Neuron (in vitro differentiated cells): Measurements from ENCODE around the gene RNF222.
"Not testable (repeated sequence)": the region's sequence is repeated elsewhere in the genome, so short reads cannot be mapped to it uniquely, and the experiment has no call there.

Experiments
- H2AFZ ChIP-seq: one replicate; pipeline ENCODE4 v1.6.1; 2013; ENCODE audit warnings: low read depth, mild to moderate bottlenecking, inconsistent platforms, low read length, moderate library complexity
- H3K27me3 ChIP-seq: one replicate; pipeline ENCODE4 v1.6.1; 2013; ENCODE audit warnings: low read length; ENCODE audit not compliant: insufficient read depth
- H3K36me3 ChIP-seq: one replicate; pipeline ENCODE4 v1.6.1; 2013; ENCODE audit warnings: low read length; ENCODE audit not compliant: insufficient read depth
- H3K4me1 ChIP-seq: one replicate; pipeline ENCODE4 v1.6.1; 2013; ENCODE audit warnings: low read length; ENCODE audit not compliant: insufficient read depth
- H3K4me3 ChIP-seq: 2 replicates; pipeline ENCODE4 v1.5.1; 2013; ENCODE audit warnings: mild to moderate bottlenecking, low read length, moderate library complexity
- H3K9me3 ChIP-seq: one replicate; pipeline ENCODE4 v1.6.1; 2013; ENCODE audit warnings: low read length

The RNF222 gene

DNA sequence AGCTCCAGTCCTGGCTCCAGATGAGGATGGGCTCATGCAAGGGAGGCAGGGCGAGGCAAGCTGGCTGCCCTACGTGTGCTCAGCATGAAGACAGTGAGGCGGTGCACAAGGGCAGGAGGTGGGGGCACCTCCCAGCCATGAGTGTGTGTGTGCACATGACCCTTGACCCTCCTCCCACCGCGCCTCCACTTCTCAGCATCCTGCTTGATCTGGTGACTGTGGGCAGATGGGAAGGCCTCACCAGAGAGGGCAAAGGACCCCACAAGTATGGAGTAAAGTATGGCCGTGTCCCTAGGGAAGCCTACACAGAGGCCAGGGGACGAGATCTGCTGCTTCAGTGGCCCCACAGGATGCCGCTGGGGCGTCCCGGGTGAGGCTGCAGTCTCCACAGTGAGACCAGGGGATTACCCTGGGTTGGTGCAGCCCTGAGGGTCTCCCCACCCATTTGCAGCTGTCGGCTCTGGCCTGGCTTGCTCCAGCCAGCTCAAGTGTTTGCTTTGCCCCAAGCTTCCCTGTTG is 7.9 kb upstream of the RNF222 start:
- Histone ChIP-seq H3K9me3 (no peaks in the 10 kb centered on the region), H3K4me1 (no peaks in the 10 kb centered on the region), H3K36me3 (no peaks in the 10 kb centered on the region), H3K27me3 (peaks cover 5% of the 10 kb centered on the region), H3K4me3 (no peak overlapping the region), H2AFZ (no peak overlapping the region)

DNA sequence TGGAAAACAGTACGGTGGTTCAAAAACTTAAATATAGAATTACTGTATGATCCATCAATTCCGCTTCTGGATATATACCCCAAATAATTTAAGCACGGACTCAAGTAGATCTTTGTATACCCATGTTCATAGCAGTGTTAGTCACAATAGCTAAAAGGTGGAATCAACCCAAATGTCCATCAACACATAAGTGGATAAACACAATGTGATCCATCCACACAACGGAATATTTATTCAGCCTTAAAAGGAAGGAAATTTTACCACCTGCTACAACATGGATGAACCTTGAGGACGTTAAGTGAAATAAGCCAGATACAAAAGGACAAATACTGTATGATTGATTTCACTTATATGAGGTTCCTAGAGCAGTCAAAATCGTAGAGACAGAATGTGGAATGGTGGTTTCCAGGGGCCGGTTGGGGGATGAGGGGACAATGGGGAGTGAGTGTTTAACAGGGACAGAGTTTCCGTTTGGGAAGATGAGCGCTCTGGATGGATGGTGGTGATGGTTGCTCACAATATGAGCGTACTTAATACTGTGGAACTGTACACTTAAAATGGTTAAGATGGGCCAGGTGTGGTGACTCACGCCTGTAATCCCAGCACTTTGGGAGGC is 5.4 kb upstream of the RNF222 start:
- Histone ChIP-seq H2AFZ (no peak overlapping the region), H3K9me3 (no peaks in the 10 kb centered on the region), H3K4me1 (no peaks in the 10 kb centered on the region), H3K36me3 (no peaks in the 10 kb centered on the region), H3K4me3 (no peak overlapping the region), H3K27me3 (peaks cover 5% of the 10 kb centered on the region)

DNA sequence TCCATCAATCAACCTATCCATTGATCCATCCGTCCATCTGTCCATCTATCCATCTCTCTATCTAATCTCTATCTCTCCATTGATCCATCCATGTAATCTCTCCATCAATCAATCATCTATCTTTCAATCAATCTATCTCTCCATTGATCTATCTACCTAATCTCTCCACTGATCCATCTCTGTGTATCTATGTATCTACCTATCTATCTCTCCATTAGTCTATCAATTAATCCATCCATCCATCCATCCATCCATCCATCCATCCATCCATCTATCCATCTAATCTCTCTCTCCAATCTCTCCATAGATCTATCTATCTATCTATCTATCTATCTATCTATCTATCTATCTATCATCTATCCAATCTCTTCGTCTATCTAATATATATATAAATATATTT is 3.5 kb upstream of the RNF222 start:
- Histone ChIP-seq H3K36me3 (no peaks in the 10 kb centered on the region), H3K9me3 (no peaks in the 10 kb centered on the region), H3K4me3 (no peak overlapping the region), H2AFZ (no peak overlapping the region), H3K4me1 (no peaks in the 10 kb centered on the region), H3K27me3 (peaks cover 10% of the 10 kb centered on the region)

DNA sequence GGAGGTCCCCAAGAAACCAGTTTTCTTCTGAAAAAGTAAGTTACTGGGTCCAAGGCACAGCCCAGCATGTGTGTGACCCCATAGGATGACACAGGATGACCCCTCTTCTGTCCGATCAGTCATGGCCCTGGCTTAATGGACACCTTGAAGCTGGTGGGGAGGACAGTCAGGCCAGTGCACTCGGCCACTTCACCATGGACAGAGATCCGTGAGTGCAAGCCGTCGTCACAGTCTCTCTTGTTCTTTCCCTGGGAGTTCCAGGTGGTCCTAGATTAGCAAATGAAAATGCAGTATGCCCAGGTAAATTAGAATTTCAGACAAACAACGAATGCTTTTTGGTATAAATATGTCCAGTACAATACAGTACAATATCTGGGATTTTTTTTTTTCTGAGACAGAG is 1.4 kb upstream of the RNF222 start:
- H3K36me3 ChIP-seq = no peaks in the 10 kb centered on the region
- peaks cover 10% of the 10 kb centered on the region for H3K27me3 ChIP-seq
- H2AFZ ChIP-seq = no peak overlapping the region
- H3K9me3 ChIP-seq = no peaks in the 10 kb centered on the region
- H3K4me1 ChIP-seq = no peaks in the 10 kb centered on the region
- no peak overlapping the region for H3K4me3 ChIP-seq

DNA sequence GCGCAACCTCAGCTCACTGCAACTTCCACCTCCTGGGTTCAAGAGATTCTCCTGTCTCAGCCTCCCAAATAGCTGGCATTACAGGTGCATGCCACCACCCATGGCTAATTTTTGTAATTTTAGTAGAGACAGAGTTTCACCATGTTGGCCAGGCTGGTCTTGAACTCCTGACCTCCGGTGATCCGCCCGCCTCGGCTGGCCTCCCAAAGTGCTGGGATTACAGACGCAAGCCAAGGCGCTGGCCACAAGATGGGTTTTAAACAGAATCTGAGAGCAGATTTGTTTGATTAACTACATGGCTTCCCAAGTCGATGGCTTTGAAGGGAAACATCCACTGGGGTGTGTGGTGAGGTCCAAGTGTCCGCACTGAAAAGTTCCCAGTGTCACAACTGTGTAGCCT is 3.1 kb downstream of the RNF222 start:
- not testable (repeated sequence) for H3K36me3 ChIP-seq, H3K4me1 ChIP-seq, H3K4me3 ChIP-seq, H3K9me3 ChIP-seq, H2AFZ ChIP-seq, H3K27me3 ChIP-seq

DNA sequence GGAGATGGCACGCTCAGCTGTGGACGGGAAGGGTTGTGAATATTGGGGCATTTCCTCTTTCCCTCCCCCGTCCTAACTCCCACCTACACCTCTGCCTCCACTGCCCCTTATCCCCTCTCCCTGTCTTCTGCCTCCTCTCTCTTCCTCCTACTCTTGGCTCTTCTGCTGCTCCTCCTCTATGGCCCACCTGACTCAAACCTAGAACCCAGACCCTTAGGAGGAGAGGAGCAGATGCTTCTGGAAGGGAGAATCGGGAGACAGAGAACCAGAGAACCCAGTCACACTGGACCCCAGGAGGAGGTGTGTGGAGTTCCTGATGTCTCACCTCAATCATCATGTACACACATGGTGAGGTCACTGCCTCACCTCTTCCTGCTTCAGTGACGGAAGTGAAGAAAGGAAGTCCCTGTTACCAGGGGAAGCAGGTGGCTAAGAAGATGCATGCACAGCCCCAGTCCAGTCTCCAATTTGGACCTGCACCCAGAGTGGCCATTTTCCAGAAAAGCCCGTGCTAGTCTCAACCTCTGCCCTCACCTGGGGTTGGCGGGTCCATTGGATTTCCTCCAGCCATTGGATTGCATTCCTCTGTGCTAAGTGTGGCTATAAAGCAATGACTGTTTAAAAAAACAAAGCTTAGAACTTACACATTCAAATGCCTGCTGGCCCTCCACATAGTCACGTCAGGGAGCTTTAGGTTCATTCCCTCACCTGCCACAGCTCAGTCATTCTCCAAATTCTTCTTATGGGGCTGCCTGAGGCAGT is 4.0 kb downstream of the RNF222 start:
- no peaks in the 10 kb centered on the region for H3K4me1 ChIP-seq
- H3K27me3 ChIP-seq = peaks cover 5% of the 10 kb centered on the region
- H3K4me3 ChIP-seq = no peak overlapping the region
- H2AFZ ChIP-seq = no peak overlapping the region
- H3K9me3 ChIP-seq = no peaks in the 10 kb centered on the region
- H3K36me3 ChIP-seq = no peaks in the 10 kb centered on the region

DNA sequence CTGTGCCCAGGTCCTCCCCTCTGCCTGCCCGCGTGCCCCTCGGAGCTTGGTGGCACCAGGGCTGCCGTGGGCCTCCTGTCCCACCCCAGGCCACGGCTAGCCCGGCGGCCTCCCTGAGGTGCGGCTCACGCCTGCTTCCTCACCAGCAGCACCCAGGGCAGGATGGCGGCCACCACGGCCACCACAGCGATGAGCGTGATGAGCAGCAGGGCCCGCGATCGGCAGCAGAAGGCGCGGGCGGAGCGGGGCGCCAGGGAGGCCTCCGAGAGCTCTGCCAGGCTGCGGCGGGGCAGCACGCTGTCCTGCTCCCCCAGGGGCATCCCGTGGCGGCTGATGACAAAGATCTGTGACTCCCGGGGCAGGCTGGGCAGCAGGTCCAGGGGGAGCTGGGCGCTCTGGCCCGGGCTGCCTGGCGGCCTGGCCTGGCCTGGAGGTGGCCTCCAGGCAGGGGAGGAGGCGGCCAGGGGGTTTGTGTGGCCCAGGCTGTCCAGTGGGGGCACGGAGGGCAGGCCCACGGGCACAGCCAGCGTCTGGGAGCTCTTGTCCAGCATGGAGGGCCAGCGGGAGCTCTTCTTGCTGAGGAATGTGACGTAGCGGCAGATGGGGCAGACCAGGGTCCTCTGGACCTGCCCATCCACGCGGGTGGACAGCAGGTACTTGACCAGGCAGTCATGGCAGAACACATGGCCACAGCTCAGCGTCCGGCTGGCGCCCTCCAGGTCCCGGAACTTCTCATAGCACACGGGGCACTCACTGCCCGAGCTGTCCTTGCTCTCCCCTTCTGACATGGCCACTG is 4.8 kb downstream of the RNF222 start:
- Histone ChIP-seq H3K4me3 (no peak overlapping the region), H3K4me1 (no peaks in the 10 kb centered on the region), H3K27me3 (peaks cover 5% of the 10 kb centered on the region), H2AFZ (no peak overlapping the region), H3K9me3 (no peaks in the 10 kb centered on the region), H3K36me3 (no peaks in the 10 kb centered on the region)

DNA sequence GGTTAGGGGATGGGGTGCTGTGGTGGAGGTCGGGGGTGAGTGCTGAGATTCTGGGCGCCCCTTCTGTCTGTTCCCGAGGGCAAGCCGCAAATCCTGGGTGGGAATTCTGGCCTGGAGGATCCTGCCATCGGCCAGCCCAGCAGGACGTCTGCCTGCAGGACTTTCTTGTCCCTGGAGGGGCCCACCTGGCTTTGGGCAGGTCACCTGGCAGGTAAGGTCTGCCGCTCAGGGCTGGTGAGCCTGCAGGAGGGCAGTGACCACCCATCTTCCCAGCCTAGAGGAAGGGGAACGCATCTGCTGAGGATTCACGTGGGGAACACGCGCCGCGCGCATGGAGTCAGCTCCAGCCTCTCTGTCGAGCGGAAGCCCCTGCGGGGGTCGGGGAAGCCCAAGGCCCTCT is 5.4 kb downstream of the RNF222 start:
- no peak overlapping the region for H3K4me3 ChIP-seq
- H3K36me3 ChIP-seq = no peaks in the 10 kb centered on the region
- H3K27me3 ChIP-seq = no peaks in the 10 kb centered on the region
- no peaks in the 10 kb centered on the region for H3K4me1 ChIP-seq
- H3K9me3 ChIP-seq = no peaks in the 10 kb centered on the region
- H2AFZ ChIP-seq = no peak overlapping the region

DNA sequence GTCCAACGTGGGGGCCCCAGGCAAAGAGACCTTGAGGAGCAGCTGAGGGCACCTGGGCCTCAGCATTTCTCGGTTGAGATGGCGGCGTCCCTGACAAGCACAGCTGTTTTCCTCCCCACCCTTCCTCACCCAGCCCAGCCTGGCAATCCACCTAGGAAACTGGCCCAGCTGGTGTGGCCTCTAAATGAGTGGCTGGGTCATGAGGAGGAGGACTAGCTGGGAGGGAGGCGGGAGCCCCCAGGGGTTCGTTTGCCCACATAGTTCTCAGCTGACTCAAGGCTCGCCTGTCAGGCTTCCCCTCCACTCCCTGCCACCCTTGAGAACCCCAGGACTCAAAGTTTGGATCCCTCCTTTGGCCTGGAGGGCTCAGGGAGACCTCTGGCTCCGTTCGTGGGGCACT is 5.9 kb downstream of the RNF222 start:
- no peaks in the 10 kb centered on the region for H3K9me3 ChIP-seq
- H3K4me1 ChIP-seq = no peaks in the 10 kb centered on the region
- no peak overlapping the region for H2AFZ ChIP-seq
- H3K27me3 ChIP-seq = no peaks in the 10 kb centered on the region
- no peak overlapping the region for H3K4me3 ChIP-seq
- no peaks in the 10 kb centered on the region for H3K36me3 ChIP-seq

DNA sequence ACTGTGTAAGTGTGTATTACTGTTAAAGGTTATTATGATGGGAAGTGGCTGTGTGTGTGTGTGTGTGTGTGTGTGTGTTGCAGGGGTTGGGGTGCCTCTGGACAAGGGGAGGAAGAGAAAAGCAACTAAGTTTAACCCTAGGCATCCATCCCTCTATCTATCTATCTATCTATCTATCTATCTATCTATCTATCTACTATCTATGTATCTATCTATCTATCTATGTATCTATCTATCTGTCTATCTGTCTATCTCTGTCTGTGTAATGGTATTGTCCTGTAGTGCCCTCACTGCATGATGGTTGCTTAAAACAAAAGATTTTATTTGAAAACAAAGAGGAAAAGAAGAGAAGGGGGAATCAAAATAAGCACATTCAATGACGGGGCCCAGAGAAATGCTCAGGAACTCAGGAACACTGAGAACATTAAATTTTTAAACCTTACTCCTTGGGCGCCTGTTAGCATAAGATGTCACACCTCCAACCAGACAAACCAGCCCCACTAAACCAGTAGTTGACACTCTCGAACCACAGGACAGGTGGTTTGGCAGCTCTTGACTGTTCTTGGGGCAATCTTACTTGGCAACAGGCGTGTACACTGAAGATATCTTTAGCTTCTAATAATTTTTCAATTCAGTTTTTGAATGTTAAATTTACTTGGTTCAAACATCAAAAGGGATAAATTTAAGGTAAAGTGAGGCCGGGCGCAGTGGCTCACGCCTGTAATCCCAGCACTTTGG is 9.5 kb downstream of the RNF222 start:
- Histone ChIP-seq H3K4me1 (peaks cover 6% of the 10 kb centered on the region), H3K9me3 (no peaks in the 10 kb centered on the region), H3K4me3 (no peak overlapping the region), H3K36me3 (no peaks in the 10 kb centered on the region), H3K27me3 (no peaks in the 10 kb centered on the region), H2AFZ (no peak overlapping the region)

DNA sequence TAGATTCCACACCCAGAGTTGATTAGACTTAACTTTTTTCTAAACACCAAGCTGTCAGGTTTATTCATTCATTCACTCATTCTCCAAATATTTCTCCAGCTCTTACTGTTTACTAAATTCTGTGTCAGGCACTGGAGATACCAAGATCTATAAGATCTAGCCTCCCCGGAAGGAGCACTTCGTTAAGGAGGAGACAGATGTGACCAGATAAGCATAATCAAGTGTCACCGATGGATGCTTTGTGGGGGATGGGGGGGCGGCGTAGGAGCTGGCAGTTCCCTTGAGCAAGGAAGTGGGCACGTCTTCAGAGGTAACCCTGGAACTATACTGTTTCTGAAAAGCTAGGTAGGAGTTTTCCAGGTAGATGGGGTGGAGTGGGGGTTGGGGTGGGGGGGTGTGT is 10.8 kb downstream of the RNF222 start:
- no peak overlapping the region for H2AFZ ChIP-seq
- H3K4me1 ChIP-seq = peaks cover 9% of the 10 kb centered on the region

DNA sequence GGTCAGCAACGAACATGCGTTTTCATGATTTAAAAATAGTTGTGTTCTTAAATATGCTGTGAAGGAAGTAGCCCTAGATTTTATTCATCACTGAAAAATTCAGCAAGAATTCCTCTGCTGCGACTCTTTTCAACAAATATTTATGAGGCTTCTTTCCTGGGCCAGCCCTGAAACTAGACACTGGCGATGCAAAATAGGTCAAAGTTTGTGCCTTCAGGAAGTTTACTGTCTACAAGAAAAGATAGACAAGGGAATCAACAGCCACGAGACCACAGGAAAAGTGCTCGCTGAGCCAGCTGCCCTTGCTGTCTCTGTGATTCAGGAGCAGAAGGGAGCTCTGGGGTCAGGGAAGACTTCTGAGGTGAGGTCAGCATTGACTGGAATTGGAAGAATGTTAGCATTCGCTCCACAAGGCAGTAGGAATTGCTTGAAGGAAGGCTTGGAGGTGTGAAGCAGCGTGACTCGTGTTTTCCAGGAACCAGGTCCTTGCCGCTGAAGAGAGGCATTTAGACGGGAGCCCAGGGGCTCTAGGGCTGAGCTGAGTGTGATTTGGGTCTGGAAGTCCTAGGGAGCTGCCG is 12.7 kb downstream of the RNF222 start:
- H3K27me3 ChIP-seq = no peaks in the 10 kb centered on the region
- no peaks in the 10 kb centered on the region for H3K9me3 ChIP-seq
- H3K36me3 ChIP-seq = peaks cover 20% of the 10 kb centered on the region
- H3K4me1 ChIP-seq = peaks cover 21% of the 10 kb centered on the region
- no peak overlapping the region for H2AFZ ChIP-seq
- H3K4me3 ChIP-seq = no peak overlapping the region

More for the DNA sequence above, 10.8 kb downstream of the RNF222 start:
- Histone ChIP-seq H3K9me3 (no peaks in the 10 kb centered on the region), H3K27me3 (no peaks in the 10 kb centered on the region), H3K4me3 (no peak overlapping the region), H3K36me3 (peaks cover 2% of the 10 kb centered on the region)
